Measurements from ENCODE around the gene STS.
"Not testable (repeated sequence)": the region's sequence is repeated elsewhere in the genome, so short reads cannot be mapped to it uniquely, and the experiment has no call there.

STS gene

GRCh38 chrX:7139202-7140081, 8.1 kb upstream of the STS start:
- no peak for DNase-seq (ENCODE audit: low read depth)

DNA sequence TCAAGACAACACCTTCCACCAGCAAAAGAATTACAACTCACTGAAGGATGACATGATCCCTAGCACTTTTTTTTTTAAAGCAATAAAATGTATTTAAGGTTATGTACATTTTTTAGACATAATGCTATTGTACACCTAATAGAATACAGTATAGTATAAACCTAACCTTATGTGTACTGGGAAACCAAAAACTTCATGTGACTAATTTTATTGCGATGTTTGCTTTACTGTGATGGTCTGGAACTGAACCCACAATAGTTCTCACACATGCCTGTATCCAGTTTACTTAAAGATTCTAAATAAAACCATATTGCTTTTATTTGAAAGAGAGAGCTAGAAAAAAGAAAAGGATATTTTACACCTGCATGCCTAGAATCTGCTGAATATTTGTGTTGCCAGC, 4.4 kb upstream of the STS start:
- no peak for DNase-seq (ENCODE audit: low read depth)

GRCh38 chrX:7143941-7144525, 3.5 kb upstream of the STS start:
- no peak for DNase-seq (ENCODE audit: low read depth)

DNA sequence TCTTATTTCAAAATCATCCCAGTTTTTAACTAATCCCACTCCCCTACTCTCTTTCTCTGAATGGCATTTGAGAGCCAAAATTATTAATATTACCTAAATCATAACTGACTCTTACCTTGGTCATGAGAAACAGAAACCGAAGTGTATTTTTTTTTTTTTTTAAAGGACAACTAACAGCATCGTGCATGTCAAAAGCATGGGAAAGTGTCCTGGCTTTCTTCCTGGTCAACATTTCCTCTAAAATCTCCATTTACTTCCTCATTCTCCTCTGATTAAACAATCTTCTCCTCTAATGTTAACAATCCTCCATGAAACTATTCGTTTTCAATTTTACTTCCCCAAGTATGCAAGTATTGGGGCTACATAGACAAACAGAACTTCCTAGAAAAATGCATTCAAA, 2.1 kb upstream of the STS start:
- no peak for DNase-seq (ENCODE audit: low read depth)

DNA sequence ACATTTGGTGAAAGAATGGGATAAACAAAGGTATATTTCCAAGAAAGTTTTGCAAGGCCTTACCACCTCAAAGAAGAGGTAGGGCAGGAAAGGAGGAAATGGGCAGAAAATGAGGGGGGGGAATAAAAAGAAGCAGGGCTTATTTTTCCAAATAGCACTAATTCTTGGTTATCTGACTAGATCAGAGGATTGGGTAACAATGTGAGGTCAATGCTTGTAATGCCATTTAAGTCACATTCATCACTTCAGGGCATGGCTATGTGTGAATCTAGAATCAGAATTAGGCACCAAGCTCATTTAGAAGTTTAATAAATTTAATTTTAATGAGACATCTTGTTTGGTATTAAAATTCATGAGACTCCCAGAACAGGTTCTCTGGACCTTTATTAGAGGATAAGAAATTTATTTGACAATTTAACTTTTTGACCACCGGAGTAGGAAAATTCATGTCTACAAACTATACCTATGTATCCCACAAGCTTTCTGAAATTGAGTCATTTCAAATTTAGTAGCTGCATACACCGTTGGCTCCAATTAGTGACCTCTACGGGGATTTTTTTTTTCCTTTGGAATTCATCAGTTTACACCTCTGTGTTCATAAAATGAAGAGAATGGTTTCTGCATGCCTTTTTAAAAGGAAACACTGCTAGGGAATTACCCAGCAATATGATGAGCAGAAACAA, 1.4 kb upstream of the STS start:
- no peak for DNase-seq (ENCODE audit: low read depth)

GRCh38 chrX:7146703-7147412, 654 bp upstream of the STS start:
- DNase-seq (ENCODE audit: low read depth), result no peak

- DNase-seq (ENCODE audit: low read depth), result peak; percentile 72
Observed at GRCh38 chrX:7147978-7148854, 704 bp downstream of the STS start, which contains the start of gene PUDP. PUDP (minus strand) TSS chrX:7148153; CDS start chrX:7148113, 40 bp downstream.

DNA sequence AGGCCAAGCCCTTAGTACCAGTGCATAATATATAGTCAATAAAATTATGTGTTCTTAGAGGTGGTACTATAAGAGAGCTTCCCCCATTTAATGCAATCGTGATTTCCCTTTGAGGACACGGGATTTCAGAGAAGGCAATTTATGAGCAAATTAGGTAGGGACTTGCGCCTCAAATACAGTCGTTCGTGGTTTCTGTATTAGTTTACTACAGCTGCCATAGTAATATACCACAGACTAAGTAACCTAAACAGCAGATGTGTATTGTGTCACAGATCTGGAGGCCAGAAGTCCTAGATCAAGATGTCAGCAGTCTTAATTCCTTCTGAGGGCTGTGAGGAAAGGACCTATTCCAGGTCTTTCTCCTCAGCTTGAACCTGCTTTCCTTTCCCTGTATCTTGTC, 1.9 kb downstream of the STS start:
- no peak for DNase-seq (ENCODE audit: low read depth)

- DNase-seq (ENCODE audit: low read depth), result no peak
Observed at GRCh38 chrX:7153231-7153630, 5.7 kb downstream of the STS start.

DNA sequence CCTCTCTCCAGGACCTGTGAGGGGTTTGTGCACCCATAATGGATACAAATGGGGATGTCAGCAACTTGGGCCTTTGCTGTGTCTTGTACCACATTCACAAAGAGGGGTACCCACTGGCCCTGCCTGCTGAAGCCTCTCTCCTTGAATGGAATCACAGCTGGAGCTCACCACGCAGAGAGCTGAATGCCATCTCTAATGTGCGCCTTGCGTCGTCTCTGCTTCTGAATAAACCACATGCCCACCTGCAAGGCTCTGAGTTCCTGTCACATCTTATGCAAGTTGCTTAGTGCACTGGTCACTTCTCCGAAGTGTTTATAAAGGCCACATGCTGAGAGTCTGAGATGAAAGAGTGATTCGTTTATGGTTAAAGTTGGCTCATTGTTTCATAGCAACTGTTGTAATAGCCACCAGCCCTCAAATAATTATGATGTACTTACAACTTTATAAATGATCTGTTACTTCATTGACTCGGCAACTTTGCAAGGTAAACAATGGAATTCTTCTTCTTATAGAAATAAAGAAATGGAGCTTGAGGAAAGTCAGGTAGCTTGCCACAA, 6.6 kb downstream of the STS start:
- DNase-seq (ENCODE audit: low read depth), result no peak

GRCh38 chrX:7155163-7155562, 7.7 kb downstream of the STS start:
- no peak for DNase-seq (ENCODE audit: low read depth)

DNA sequence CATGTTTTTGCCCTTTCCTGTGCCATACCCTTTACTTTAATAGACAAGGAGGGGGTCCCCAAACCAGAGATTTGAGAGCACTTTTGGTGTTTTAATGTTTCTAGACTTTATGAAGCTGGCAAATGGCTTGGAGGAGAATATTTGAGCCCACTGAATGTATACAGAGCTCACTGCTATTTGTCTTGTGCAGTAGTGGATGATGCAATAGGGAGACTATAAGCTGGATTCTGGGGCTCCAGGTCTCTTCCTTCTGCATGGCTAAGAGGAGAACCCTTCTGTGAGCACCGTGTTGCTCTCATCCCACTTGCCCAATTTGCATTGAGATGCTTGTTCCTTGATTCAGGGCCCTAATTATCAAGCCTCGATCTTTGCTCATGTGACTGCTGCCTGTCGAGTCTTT, 9.4 kb downstream of the STS start:
- no peak for DNase-seq (ENCODE audit: low read depth)

DNA sequence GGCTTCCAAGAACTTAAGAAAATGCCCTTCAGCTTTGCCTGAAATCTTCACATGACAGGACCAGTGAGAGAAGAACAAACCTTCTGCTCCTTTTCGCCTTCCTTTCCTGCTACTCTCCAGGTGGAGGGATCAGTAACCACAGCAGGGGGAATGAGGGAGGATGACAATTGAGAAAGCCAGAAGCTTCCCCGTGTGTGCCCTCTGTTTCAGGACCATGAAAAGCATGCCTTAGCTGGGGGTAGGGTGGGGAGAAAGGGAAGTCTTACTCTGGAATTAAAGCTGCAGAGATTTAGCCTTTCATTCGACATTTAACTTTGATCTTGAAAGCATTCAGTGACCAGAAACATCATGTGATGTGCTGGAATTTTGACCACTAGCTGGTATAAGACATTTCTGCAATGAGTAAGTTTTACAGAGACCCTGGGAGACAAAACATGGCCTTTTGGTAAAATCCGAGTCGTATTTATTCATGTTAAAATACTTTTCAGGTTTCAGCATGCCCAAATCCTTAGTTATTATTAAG, 11.0 kb downstream of the STS start:
- DNase-seq (ENCODE audit: low read depth), result no peak

DNA sequence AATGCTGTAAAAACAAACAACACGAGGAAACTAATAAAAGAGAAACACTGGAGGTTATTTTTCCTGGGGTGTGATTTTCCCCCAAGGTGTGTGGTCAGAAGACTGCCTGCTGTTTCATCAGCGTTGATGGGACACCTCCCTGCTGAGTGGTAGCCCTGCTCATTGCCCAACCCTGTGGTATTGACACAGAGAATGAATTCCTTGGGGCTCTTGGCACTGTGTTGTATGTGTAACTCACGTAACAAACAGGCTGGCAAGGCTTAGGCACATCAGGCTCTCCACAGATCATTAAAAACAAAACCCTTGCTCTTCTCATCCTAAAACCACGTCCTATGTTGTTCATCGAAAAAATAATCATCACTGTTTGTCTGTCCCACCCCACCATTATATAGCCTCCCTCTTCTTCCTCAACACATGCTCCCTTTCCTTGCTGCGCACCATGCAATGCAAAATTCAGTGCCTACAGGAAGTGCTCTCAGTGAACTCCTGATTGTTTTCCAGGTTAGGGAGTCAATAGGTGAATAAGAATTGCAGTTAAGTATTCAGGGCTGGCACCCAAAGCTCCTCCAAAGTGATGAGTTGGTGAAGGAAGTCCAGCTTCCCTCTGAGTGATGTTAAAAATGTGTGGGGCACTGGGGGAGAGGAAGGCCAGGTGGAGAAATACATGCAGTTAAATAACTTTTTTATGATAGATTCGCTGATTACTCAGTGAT, 11.8 kb downstream of the STS start:
- DNase-seq (ENCODE audit: low read depth), result no peak

DNA sequence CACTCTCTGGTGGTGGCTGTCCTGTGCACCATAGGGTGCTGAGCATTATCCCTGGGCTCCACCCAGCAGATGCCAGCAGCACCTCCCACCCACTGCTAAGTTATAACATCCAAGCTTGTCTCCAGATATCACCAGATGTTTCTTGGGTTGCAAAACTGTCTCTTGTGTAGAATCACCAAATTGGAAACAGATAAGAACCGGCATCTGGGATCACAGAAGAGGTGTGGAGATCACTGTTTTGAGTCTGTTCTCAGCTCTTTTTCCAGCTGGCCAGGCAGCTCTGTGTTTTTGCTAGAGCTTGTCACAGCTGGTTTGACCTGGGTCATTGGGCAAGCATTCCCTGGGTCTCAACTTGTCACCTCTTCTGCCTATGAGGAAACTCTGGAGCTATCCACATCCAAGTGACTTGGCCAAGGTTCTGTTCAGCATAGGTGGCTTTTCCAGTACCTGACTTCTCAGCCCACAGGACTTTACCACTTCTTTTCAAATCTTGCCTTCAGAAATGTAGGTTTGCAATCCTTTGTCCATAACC, 15.7 kb downstream of the STS start:
- no peak for DNase-seq (ENCODE audit: low read depth)

GRCh38 chrX:7164174-7164573, 16.7 kb downstream of the STS start:
- DNase-seq (ENCODE audit: low read depth), result no peak

DNA sequence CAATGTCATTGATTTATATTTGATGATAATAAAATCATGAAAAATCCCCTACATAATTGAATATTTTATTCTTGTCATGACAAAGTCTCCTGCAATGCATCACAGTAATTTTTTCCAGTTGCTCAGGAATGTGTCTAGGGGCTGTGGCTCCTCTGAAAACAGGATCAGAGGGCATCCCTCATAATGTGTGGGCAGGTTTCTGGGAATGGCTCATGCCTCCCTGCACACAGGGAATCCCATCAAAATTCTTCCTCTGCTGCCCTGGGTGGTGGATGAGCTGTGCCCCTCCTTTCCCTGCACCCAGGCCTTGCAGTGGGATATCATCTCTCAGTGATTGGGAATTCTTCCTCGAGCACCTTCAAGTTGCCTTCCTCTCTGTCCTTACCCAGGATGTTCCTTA, 20.9 kb downstream of the STS start:
- DNase-seq (ENCODE audit: low read depth), result no peak

- DNase-seq (ENCODE audit: low read depth), result no peak
Observed at GRCh38 chrX:7169627-7170026, 22.1 kb downstream of the STS start.

DNA sequence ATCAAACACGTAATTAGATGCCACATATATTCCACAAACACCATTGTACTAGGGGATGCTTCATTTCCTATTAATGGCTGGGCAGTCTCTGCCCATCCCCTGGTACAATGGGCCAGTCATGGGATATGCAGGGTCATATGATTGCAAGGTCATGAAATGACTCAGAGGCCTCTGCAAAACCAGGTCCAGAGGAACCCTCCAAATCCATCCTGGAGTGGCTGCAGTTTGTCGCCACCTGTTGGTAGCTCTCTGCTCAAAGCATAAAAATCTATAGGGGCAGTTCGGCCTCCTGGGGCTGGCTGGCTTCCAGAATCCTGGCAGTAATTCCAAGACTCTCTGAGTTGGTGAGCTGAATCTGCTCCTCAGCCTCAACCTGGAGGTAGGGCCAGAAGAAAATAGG, 23.4 kb downstream of the STS start:
- DNase-seq (ENCODE audit: low read depth), result peak; percentile 1

- not testable (repeated sequence) for DNase-seq (ENCODE audit: low read depth)
Observed at GRCh38 chrX:7178859-7179258, 31.3 kb downstream of the STS start.

Measured in activated T-cell treated with anti-CD3 and anti-CD28 coated beads for 1 hour (primary cell).